Uterus (tissue), 2 donors: ENCODE data around the gene DUSP9.

ENCODE experiments used
- CTCF ChIP-seq, 4 experiments: fragments of 200-600 bp in 2 of 4; fragments of 450-650 bp in 2 of 4; sonication (generic) in 2 of 4; IDR thresholded peaks; one replicate each; pipeline ENCODE4 v1.5.1; 2016 to 2019; ENCODE audit warnings: antibody characterized with exemption in 4 of 4, mild to moderate bottlenecking in 2 of 4, moderate library complexity in 1 of 4
- POLR2A ChIP-seq, 2 donors: fragments of 450-650 bp; IDR thresholded peaks; one replicate each; pipeline ENCODE4 v1.6.1; 2016; ENCODE audit warnings: antibody characterized with exemption in 2 of 2, mild to moderate bottlenecking in 1 of 2, moderate library complexity in 1 of 2

DNA sequence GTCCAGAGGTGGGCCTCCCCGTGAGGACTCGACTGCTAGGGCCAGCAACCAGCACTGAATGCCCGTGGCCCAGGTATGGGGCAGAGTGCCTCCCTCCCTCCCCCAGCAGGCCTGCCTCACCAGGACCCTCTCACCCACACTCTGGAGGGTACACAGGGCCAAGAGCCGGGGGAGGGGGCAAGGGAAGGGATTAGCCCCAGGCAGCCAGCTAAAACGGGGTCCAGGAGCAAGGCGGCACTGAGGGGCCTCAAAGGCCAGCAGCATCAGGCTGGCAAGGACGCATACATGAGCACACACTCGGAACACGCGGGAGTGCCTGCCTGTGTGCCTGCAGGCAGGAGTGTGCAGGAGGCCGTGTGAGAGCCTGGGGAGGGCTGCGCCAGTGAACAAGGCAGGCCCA lies 18.3 kb upstream of the DUSP9 start:
- TF ChIP-seq CTCF (IDR thresholded peaks at IDR 0.05) (no peak), POLR2A (IDR thresholded peaks at IDR 0.05) (no peak)
